Measurements from ENCODE around the gene IL2.

- TF ChIP-seq CTCF (IDR thresholded peaks at IDR 0.05; ENCODE audit: insufficient read depth, low read length) (no peak), GABPA (IDR thresholded peaks at IDR 0.05; ENCODE audit: low read depth) (no peak), POLR2AphosphoS5 (IDR thresholded peaks at IDR 0.05; ENCODE audit: low read depth) (no peak), REST (IDR thresholded peaks at IDR 0.05; ENCODE audit: insufficient replicate concordance, low read depth) (no peak), SPI1 (IDR thresholded peaks at IDR 0.05; ENCODE audit: borderline replicate concordance, low read depth) (no peak)
Measured at GRCh38 chr4:122481766-122482405, 25.4 kb upstream of the IL2 start.
